HG02588 (cell line): ENCODE data around the gene TRIM40.

ENCODE experiments used
- ATAC-seq: cut with Tn5 transposase; IDR thresholded peaks from one replicate; pipeline ENCODE4 v1.9.1; 2021; ENCODE audit warnings: mild to moderate bottlenecking, moderate library complexity; ENCODE audit not compliant: unreplicated experiment

TRIM40 gene

DNA sequence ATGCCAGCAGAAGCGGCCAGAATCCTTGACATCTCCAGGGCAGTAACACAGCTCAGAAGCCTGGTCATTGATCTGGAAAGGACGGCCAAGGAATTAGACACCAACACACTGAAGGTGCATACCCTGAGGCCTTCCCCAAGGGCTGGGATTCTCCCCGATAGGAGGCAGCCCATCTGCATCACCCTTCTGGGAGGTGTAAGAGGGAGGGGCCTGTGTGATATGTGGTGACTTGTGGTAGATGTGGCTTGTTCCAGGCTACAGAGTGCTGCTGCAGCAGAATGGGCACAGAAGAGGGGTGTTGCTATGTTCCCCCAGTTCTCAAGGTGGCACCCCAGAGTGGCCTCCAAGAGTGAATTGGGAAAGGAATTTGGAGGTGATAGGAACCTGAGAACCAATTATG is 11.2 kb downstream of the TRIM40 start:
- ATAC-seq, result no peak

DNA sequence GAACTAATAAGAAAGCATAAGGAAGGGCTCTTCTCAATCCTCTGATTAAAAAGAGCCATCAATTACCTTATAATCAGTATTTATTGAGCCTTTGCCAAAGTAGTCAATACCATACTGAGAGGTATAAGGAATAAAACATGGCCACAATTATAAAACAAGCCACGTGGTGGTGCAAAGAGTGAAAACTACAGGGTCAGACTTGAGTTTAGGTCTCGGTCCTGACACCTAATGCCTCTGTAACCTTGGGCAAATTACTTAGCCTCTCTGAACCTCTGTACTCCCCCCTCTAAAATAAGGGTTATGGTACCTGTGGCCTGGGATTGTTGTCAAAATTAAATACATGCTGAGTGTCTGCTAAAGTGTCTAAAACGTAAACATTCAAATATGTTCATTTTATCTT is 13.3 kb downstream of the TRIM40 start:
- no peak for ATAC-seq

DNA sequence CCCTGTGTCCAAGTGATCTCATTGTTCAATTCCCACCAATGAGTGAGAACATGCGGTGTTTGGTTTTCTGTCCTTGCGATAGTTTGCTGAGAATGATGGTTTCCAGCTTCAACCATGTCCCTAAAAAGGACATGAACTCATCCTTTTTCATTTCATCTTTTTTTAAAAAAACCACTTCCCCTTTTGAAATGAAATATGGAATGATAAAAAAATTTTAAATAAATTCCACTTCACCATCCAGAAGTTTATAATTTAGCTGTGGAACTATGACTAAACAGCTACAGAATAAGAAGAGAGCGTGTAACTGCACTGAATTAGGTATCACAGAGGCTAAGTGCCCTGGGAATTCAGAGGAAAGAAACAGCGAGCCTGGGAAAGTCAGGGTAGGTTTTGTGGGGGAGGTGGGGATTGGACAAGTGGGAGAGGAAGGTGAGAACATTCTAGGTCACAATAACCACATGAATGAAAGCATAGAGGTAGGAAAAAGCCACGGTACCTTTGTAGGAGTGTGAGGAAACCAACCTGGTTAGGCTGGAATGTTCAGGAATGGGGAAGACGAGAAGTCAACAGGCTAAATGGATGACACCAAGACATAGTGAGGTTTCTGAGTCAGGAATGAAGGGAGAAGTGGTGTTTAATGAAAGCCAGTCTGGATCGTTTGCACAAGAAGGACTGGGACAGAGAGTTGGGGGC is 14.1 kb downstream of the TRIM40 start:
- no peak for ATAC-seq

DNA sequence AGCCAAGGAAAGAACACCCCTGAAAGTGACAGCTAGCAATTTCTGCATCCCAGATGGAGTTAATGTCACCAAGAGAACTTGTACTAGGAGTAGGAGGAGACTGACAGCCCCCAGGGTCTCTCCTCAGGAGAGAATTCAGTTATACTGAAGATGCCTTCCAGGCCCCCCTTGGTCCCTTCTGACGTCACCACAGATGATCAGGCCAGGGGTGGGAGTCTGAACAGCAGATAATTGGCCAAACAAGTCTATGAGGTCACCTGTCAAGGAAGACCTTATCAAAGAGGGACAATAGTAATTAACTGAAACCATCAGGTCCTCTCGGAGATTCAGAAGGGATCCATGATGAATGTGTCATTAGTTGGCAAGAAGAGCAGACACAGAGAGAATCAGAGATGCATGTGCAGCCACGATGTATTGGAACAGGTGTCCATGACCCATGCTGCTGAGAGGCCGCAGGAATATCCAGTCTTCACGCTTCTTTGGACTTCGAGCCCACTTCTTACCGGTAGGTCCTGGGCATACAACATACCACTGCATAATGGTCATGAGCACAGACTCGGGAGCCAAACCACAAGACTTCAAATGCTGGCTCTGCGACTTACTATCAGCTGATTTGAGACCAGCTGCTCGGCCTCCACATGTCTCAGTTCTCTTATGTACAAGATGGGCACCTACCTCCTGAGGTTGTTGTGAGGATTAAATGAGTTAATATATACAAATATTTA is 14.9 kb downstream of the TRIM40 start:
- ATAC-seq, result no peak

DNA sequence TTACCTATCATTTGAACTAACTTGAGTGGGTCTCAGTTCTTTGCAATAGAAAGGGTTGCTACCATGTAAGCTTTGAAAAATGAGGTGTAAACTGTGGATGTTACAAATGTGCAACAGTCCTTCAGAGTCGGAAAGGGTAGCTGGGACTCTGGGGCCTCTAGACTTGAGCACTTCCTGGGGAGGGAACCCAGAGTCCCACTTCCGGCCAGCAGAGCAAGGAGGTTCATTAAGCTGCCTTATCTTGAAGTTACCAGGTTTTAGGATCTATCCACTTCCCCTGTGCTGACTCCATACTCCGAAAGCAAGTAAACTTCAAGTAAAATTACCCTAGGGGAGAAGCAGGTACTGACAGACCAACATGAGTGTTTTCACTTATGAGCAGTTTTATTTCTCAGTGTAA is 15.6 kb downstream of the TRIM40 start:
- ATAC-seq, result no peak

DNA sequence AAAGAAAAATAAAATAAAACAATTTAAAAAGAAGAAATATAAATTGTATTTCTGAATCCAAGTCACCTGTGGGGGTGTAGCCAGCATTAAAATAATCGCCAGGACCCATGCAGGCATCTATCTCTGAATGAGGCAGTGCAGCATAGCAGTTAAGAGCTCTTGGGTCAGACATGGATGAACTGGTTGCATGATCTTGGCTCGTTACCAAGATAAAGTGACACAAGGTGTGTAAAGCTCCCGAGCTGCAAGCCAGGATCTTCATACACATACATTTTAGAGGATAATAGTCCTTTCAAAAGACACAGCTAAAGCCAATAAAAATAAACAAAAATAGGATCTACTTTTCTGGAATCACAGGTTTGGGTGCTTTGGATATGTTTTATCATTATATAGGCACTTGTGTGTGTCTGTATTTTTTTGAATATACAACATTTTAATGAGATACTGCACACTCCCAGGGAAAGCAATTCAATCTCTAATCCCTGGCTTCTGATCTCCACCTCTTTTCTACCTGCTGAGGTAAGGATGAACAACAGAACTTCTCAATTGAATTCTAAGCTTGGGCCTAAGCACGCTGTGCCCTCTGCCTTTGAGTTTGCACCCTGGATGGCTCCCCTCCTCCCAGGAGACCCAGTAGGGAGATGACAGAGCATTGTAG is 16.2 kb downstream of the TRIM40 start:
- no peak for ATAC-seq

DNA sequence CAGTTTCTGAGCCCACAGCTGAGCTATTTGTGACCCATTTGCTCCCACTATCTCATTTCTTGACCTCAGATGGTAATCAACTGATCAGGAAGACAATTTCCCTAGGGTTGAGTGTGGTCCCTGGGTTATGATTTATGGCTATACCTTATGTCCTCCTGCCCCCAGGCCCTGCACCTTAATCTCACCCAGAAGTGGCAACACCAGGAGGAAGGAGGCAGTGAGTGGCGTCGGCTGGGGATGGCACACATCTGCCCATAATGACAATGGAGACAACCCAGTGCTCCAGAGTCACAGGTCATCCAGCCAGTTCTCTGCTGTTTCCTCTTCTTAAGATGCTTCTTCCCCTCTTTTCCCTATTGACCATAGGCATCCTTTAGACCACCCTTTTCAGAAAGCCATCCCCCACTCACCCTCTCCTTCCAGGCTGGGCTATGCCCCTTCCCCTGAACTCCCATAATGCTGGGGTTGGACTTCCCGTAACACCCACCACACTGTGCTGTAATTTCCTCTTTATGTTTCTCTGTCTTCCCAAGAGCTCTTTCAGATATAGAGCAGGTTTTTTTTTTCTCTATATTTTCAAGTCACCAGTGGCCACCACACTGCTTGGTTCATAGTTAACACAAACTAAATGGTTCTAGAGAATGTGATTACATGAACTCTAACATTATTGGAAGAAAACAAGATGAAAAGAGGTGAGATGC is 17.1 kb downstream of the TRIM40 start:
- ATAC-seq, result no peak

DNA sequence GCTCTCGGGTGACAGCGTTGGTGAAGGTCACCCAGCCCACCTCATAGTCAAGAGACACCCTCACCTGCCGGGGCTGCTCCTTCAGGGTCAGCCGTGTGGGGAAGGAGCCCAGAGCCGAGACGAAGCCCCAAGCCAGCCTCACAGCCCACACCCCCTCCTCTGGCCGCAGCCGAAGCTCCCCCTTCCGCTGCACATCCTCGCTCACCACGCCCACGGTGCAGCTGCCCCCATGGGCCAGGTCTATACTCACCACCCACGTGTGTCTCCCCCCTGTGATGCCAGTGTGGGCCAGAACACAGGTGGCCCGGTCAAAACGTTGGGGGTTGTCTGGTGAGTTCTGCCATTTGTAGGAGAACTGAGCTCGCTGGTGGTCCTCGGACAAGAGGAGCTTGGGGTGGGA is 18.1 kb downstream of the TRIM40 start:
- ATAC-seq, result no peak

DNA sequence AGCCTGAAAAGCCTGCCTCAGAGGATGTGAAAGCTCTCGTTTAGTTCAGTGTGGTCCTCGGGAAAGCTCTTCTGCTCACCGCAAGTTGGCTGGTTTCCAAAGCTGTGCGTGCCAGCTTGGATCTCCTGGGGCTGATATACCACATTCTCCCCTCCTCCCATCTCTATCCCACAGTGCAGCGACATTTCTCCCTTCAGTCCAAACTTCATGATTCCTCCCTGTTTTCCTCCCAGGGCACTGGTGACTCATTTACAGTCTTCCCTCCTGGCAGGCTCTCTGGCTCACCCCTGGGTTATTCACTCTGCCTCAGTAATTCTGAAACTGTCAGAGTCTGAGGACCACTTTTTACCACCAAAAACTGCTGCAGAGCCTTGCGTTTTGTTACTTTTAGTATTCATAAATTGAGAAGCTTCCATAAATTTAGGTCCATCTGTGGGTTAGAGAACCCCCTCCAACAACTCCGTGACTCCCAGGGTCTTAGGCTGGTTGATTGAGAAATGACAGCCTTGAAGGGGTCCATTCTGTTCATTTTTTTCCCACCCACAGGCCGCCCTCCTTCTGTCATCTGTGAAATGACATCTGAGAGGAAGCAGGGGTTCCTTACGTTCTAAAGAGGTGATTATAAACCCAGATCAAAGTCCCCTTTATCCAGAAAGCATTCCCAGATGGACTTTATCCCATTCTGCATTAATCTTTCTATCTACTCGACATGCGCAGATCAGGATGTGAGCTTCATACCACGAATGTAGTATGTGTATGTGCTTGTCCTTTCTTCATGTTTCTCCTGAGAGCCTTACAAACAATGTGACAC is 19.0 kb downstream of the TRIM40 start:
- ATAC-seq, result no peak

DNA sequence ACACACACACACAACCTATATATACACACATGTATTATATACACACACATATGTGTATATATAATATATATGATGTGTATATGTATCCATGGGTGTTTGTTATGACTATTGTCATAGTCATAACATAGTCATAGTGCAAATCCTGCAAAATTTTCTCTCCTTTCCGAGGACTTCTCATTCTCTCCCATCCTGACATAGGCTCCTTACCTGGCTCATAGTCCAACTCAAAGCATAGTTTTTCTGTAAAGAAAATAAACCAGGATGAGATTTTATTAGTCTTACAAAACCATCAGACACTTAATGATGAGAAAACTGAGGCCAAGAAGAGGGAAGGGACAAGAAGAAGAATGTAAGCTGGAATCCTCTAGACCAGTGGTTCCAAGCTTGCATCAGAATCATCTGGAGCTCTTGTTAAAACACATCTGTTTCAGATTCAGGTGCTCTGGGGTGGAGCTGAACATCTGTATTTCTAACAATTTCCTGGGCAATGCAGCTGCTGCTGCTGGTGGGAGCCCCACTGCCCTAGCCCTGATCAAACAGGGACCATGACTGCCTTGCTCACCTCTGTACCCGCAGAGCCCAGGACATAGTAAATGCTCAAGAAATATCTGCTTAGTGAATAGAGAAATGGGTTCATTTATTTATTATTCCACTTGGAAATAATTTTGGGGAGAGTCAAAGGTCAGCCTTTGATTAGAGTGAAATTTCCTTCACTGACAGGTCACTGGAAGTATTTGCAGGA is 19.8 kb downstream of the TRIM40 start:
- ATAC-seq, result no peak

DNA sequence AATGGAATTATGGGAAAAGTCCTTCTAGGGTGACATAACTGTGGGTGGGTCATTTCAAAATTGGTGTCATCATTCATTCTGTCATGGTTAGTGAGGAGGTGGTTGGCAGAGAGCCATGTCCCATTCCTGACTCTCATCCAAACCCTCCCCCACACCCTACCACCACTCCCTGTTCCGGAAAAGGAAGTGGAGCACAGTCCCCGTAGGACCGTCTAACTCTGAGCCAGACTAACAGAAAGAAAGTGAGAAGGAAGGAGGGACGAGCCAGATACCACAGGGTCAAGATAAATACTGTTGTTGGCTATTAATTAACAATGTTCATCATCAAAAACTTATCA is 20.3 kb downstream of the TRIM40 start:
- no peak for ATAC-seq

DNA sequence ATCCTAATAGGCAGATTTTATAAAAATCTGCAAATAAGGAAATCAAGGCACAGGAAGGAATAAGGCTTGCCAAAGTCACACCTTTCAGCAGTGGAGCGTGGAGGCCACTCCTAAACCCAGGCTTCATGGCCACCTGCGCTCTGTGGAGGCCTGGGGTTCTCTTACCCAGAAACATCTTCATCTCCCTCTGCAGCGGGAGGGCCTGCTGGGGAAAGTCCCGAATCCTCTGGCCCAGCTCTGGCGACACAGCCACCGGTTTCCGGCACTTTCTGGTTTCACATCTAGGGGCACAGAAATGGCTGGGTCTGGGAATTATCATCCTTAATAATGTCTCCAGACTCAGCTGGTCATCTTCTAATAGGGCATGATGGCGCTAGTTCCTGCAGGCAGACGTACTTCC is 20.8 kb downstream of the TRIM40 start:
- ATAC-seq, result no peak

DNA sequence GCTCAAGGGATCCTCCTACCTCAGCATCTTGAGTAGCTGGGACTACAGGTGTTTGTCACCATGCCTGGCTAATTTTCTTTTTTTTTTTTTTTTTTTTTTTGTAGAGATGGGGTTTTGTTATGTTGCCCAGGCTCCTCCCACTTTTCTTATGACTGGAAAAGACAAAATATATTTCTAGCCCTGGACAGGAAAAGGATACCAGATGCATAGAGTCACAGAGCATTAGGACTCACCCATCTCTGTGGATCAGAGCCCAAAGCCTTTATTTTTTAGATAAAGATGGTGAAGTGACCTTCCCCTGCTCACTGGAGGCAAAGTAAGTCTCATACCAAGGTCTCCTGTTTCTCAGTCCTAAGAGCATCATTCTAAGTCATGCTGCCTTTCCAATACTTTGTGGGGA is 21.6 kb downstream of the TRIM40 start:
- no peak for ATAC-seq

DNA sequence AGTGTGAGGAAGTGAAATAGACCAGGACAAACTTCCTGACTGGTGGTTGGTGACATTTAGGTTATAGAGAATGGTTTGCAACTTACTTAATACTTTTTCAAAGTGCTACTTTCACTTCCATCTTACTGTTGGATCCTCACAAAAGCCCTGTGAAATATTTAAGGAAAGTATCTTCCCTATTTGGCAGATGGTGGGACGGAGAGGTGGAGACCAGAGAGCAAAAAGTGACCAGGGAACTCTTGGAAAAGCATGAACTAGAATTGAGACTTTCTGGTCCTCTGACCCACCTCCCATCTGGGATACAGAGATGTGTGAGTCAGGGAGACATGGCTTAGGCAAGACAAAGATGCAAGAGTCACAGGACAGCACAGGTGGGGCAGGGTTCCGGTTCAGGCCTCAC is 22.1 kb downstream of the TRIM40 start:
- ATAC-seq, result no peak

DNA sequence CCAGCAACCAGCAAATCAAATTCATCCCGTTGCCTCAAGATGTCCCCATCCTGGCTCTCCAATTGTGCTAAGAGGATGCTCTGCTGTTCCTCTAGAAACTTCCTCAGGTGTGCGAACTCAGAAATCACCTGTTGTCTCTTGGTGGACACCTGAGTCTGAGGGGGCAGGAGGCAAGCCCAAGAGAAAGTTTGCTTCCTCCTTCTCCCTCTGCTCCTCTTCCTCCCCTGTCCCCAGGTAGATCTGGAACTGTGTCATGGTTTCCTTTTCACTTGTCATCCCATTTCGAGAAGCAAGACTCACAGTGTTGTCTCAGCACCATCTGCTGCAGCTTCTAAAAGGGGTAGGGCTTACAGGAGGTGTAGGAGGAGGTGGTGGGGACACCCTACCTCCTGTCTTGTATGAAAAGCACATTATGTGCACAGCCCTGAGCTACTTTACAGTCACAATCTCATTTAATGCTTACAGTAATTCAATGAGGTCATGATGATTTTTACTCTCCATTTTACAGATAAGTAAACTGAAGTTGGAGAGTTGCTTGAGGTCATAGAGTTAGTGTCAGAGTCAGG is 22.6 kb downstream of the TRIM40 start:
- ATAC-seq, result no peak

DNA sequence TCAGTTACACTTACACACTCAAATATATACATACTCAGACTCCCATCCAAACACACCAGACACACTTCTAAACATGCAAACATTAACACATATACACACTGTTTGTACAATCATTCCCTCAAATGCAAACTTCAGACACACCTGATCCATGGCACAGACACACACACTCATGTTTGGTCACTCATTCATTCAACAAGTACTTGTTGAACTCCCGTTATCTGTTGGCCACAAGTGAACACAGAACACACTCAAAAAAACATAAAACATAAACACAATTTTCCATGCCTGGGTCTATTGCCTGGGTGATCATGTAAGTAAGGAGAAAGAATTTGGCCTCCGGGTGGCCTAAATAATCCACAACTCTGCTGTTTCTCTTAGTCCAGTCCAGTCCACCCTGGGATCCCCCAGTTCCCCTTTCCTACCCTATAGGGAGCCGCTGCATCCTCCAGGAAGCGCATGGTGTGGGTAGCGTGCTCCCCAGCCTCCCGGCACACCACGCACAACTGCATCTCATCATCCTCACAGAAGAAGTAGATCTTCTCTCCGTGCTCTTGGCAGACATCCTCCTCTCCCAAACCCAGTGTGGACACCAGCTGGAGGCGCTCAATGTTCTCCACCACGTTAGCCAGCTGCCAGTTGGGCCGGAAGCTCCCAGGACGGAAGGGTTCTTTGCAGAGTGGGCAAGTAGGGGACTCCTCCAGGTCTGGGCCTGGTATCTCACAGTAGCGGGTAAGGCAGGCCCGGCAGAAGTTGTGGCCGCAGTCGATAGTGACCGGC is 24.3 kb downstream of the TRIM40 start:
- ATAC-seq, result no peak

DNA sequence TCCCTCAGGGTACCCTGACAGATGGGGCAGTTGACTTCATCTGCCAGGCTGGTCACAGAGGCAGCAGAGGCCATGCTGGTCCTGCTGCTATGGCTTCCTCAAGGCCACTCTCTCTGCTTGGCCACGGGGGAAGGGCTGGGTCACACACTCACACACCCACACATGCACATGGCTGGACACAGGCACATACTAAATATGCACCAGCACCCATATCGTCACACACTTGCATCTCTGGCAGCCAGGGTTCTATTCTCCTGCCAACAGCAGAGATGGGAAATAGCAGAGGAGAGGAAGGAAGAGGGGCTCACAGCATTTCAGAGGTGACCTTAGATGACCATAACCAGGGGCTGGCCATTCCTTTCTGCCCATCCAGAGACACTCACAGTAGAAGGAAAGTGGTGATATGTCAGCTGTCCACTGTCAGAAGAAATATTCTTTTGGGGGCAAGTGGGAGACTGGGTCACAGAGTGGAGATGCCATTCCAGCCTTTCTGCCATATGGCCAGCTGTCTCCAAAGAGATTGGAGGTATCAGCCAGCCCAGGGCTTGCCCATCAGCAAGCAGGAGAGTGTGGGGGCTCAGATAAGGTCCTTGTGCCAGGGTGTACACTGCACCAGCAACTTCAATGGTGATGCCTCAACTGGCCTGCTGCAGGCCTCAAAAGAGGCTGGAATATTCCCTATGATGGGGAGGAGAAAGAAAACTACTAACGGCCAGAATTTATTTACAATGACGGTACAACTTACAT is 25.0 kb downstream of the TRIM40 start, which contains the start of gene TRIM10:
TRIM10 (minus strand) TSS at position 427 of the 747 bp plus-strand sequence; CDS start at position 74, 353 bp downstream.
- ATAC-seq, result no peak
